ENCODE measurements around the gene EPG5.

The EPG5 gene

GRCh38 chr18:45967007-45967706, at the start of gene EPG5:
EPG5 (minus strand) TSS chr18:45967329; CDS start chr18:45967239, 90 bp downstream.
- Histone ChIP-seq H3K27ac (ENCODE audit: low read depth, low read length) (peak within 1 kb of the TSS; percentile 58), H3K4me1 (ENCODE audit: control insufficient read depth in 1 of 2, insufficient read depth in 2 of 2, low read length in 2 of 2) (peaks cover 0 to 16% of the 10 kb centered on the region in 2 donors), H3K4me3 (ENCODE audit: low read depth in 1 of 2, low read length in 2 of 2) (peak within 1 kb of the TSS; percentile 97 to 99), H3K9ac (ENCODE audit: low read depth in 1 of 2, low read length in 2 of 2) (peak within 1 kb of the TSS; percentile 82 to 87), H3K36me3 (ENCODE audit: control insufficient read depth in 1 of 2, insufficient read depth in 2 of 2, low read length in 2 of 2) (peaks cover 0 to 3% of the 10 kb centered on the region in 2 donors), H3K9me3 (ENCODE audit: control insufficient read depth in 1 of 2, low read length in 2 of 2) (no peaks in the 10 kb centered on the region), H3K27me3 (ENCODE audit: control insufficient read depth in 1 of 2, insufficient read depth in 2 of 2, low read length in 2 of 2) (no peaks in the 10 kb centered on the region)

- Histone ChIP-seq H3K36me3 (ENCODE audit: control insufficient read depth in 1 of 2, insufficient read depth in 2 of 2, low read length in 2 of 2) (no peaks in the 10 kb centered on the region), H3K4me3 (ENCODE audit: low read depth in 1 of 2, low read length in 2 of 2) (no peak overlapping the region), H3K4me1 (ENCODE audit: control insufficient read depth in 1 of 2, insufficient read depth in 2 of 2, low read length in 2 of 2) (no peaks in the 10 kb centered on the region), H3K9me3 (ENCODE audit: control insufficient read depth in 1 of 2, low read length in 2 of 2) (no peaks in the 10 kb centered on the region), H3K27me3 (ENCODE audit: control insufficient read depth in 1 of 2, insufficient read depth in 2 of 2, low read length in 2 of 2) (no peaks in the 10 kb centered on the region), H3K9ac (ENCODE audit: low read depth in 1 of 2, low read length in 2 of 2) (no peak overlapping the region), H3K27ac (ENCODE audit: low read depth, low read length) (no peak overlapping the region)
Observed at GRCh38 chr18:46013484-46014189, 46.5 kb upstream of the EPG5 start.

- Histone ChIP-seq H3K9ac (ENCODE audit: low read depth in 1 of 2, low read length in 2 of 2) (no peak overlapping the region), H3K27ac (ENCODE audit: low read depth, low read length) (no peak overlapping the region), H3K27me3 (ENCODE audit: control insufficient read depth in 1 of 2, insufficient read depth in 2 of 2, low read length in 2 of 2) (no peaks in the 10 kb centered on the region), H3K36me3 (ENCODE audit: control insufficient read depth in 1 of 2, insufficient read depth in 2 of 2, low read length in 2 of 2) (no peaks in the 10 kb centered on the region), H3K9me3 (ENCODE audit: control insufficient read depth in 1 of 2, low read length in 2 of 2) (no peaks in the 10 kb centered on the region), H3K4me1 (ENCODE audit: control insufficient read depth in 1 of 2, insufficient read depth in 2 of 2, low read length in 2 of 2) (no peaks in the 10 kb centered on the region), H3K4me3 (ENCODE audit: low read depth in 1 of 2, low read length in 2 of 2) (no peak overlapping the region)
Observed at GRCh38 chr18:46010676-46011075, 43.5 kb upstream of the EPG5 start.

- no peak overlapping the region for H3K27ac ChIP-seq (ENCODE audit: low read depth, low read length)
Observed at GRCh38 chr18:46010050-46010449, 42.9 kb upstream of the EPG5 start.

DNA sequence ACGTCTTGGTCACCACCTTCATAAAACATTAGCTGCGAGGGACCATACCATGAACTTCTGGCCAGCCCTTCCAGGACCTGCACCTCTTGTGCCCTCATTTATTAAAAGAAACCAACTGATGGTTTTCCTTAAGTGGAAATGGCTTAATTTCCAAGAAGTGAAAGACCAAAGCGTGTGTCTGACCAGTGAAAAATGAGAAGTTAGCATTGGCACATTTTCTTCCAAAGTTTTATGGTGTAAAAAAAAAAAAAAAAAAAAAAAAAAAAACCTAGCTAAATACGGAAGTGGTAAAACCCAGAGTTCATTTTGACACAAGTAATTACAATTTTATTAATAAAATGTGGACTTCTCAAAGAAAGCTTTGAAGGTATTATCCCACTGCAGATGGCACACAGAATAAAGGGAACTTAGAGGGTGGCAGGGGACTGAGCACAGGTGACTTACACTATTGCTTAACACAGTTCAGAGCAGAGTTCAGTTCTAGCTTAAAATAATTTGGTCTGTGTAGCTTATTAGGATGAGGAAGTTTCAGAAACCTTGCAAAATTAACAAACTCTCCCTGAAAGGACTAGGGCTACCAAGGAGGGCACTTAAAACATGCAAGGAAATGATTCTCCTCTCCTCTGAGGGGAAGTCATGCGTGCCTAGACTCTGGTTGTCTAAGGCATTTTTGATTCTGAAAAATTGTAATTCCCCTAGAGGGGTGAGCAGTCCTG, 42.2 kb upstream of the EPG5 start:
- H3K4me3 ChIP-seq (ENCODE audit: low read depth in 1 of 2, low read length in 2 of 2), result no peak overlapping the region
- H3K9ac ChIP-seq (ENCODE audit: low read depth in 1 of 2, low read length in 2 of 2), result no peak overlapping the region
- H3K27ac ChIP-seq (ENCODE audit: low read depth, low read length), result no peak overlapping the region
- H3K9me3 ChIP-seq (ENCODE audit: control insufficient read depth in 1 of 2, low read length in 2 of 2), result no peaks in the 10 kb centered on the region
- H3K36me3 ChIP-seq (ENCODE audit: control insufficient read depth in 1 of 2, insufficient read depth in 2 of 2, low read length in 2 of 2), result no peaks in the 10 kb centered on the region
- no peaks in the 10 kb centered on the region for H3K4me1 ChIP-seq (ENCODE audit: control insufficient read depth in 1 of 2, insufficient read depth in 2 of 2, low read length in 2 of 2)
- H3K27me3 ChIP-seq (ENCODE audit: control insufficient read depth in 1 of 2, insufficient read depth in 2 of 2, low read length in 2 of 2), result no peaks in the 10 kb centered on the region

More at GRCh38 chr18:46010050-46010449, 42.9 kb upstream of the EPG5 start:
- no peaks in the 10 kb centered on the region for H3K9me3 ChIP-seq (ENCODE audit: control insufficient read depth in 1 of 2, low read length in 2 of 2)
- H3K9ac ChIP-seq (ENCODE audit: low read depth in 1 of 2, low read length in 2 of 2), result no peak overlapping the region
- H3K27me3 ChIP-seq (ENCODE audit: control insufficient read depth in 1 of 2, insufficient read depth in 2 of 2, low read length in 2 of 2), result no peaks in the 10 kb centered on the region
- H3K4me1 ChIP-seq (ENCODE audit: control insufficient read depth in 1 of 2, insufficient read depth in 2 of 2, low read length in 2 of 2), result no peaks in the 10 kb centered on the region
- H3K36me3 ChIP-seq (ENCODE audit: control insufficient read depth in 1 of 2, insufficient read depth in 2 of 2, low read length in 2 of 2), result no peaks in the 10 kb centered on the region
- H3K4me3 ChIP-seq (ENCODE audit: low read depth in 1 of 2, low read length in 2 of 2), result no peak overlapping the region

DNA sequence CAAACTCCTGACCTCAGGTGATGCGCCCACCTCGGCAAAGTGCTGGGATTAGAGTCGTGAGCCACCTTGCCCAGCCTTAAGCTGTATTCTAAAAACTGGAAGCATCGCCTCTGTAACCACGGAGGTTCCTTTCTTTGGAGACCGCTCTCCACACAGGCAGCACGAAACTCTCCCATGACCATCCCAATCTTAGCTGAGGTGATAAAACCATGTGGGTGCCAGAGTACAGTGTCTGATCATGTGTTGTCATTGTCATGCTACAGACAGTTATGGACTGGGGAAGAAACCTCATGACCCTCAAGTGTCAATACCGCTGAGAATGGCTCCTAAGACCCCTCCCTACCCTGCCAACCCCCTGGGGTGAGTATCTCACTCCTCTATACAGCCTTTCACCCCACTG, 41.4 kb upstream of the EPG5 start:
- Histone ChIP-seq H3K4me3 (ENCODE audit: low read depth in 1 of 2, low read length in 2 of 2) (no peak overlapping the region), H3K4me1 (ENCODE audit: control insufficient read depth in 1 of 2, insufficient read depth in 2 of 2, low read length in 2 of 2) (no peaks in the 10 kb centered on the region), H3K27me3 (ENCODE audit: control insufficient read depth in 1 of 2, insufficient read depth in 2 of 2, low read length in 2 of 2) (no peaks in the 10 kb centered on the region), H3K27ac (ENCODE audit: low read depth, low read length) (no peak overlapping the region), H3K9ac (ENCODE audit: low read depth in 1 of 2, low read length in 2 of 2) (no peak overlapping the region), H3K36me3 (ENCODE audit: control insufficient read depth in 1 of 2, insufficient read depth in 2 of 2, low read length in 2 of 2) (no peaks in the 10 kb centered on the region), H3K9me3 (ENCODE audit: control insufficient read depth in 1 of 2, low read length in 2 of 2) (no peaks in the 10 kb centered on the region)

GRCh38 chr18:46007165-46007564, 40.0 kb upstream of the EPG5 start:
- no peak overlapping the region for H3K9ac ChIP-seq (ENCODE audit: low read depth in 1 of 2, low read length in 2 of 2)
- no peaks in the 10 kb centered on the region for H3K4me1 ChIP-seq (ENCODE audit: control insufficient read depth in 1 of 2, insufficient read depth in 2 of 2, low read length in 2 of 2)
- no peaks in the 10 kb centered on the region for H3K36me3 ChIP-seq (ENCODE audit: control insufficient read depth in 1 of 2, insufficient read depth in 2 of 2, low read length in 2 of 2)
- no peaks in the 10 kb centered on the region for H3K27me3 ChIP-seq (ENCODE audit: control insufficient read depth in 1 of 2, insufficient read depth in 2 of 2, low read length in 2 of 2)
- H3K27ac ChIP-seq (ENCODE audit: low read depth, low read length), result no peak overlapping the region
- H3K4me3 ChIP-seq (ENCODE audit: low read depth in 1 of 2, low read length in 2 of 2), result no peak overlapping the region
- H3K9me3 ChIP-seq (ENCODE audit: control insufficient read depth in 1 of 2, low read length in 2 of 2), result no peaks in the 10 kb centered on the region

GRCh38 chr18:46002934-46003333, 35.8 kb upstream of the EPG5 start:
- Histone ChIP-seq H3K27me3 (ENCODE audit: control insufficient read depth in 1 of 2, insufficient read depth in 2 of 2, low read length in 2 of 2) (no peaks in the 10 kb centered on the region), H3K4me3 (ENCODE audit: low read depth in 1 of 2, low read length in 2 of 2) (no peak overlapping the region), H3K27ac (ENCODE audit: low read depth, low read length) (no peak overlapping the region), H3K4me1 (ENCODE audit: control insufficient read depth in 1 of 2, insufficient read depth in 2 of 2, low read length in 2 of 2) (no peaks in the 10 kb centered on the region), H3K36me3 (ENCODE audit: control insufficient read depth in 1 of 2, insufficient read depth in 2 of 2, low read length in 2 of 2) (no peaks in the 10 kb centered on the region), H3K9ac (ENCODE audit: low read depth in 1 of 2, low read length in 2 of 2) (no peak overlapping the region), H3K9me3 (ENCODE audit: control insufficient read depth in 1 of 2, low read length in 2 of 2) (no peaks in the 10 kb centered on the region)

DNA sequence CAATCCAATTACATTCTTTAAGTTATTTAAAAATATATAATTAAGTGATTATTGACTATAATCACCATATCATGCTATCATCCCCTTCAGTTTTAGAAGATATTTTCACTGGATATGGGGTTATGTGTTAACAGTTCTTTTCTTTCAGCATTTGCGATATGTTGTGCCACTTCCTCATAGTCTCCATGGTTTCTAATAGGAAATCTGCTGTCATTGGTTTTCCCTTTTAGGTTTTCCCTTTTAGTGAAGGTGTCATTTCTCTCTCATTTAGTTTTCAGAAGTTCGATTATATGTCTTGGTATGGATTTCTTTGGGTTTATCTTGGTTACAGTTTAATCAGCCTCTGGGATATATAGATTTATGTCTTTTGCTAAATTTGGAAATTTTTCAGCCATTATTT, 34.8 kb upstream of the EPG5 start:
- no peaks in the 10 kb centered on the region for H3K9me3 ChIP-seq (ENCODE audit: control insufficient read depth in 1 of 2, low read length in 2 of 2)
- no peak overlapping the region for H3K9ac ChIP-seq (ENCODE audit: low read depth in 1 of 2, low read length in 2 of 2)
- no peaks in the 10 kb centered on the region for H3K36me3 ChIP-seq (ENCODE audit: control insufficient read depth in 1 of 2, insufficient read depth in 2 of 2, low read length in 2 of 2)
- no peak overlapping the region for H3K27ac ChIP-seq (ENCODE audit: low read depth, low read length)
- no peaks in the 10 kb centered on the region for H3K4me1 ChIP-seq (ENCODE audit: control insufficient read depth in 1 of 2, insufficient read depth in 2 of 2, low read length in 2 of 2)
- H3K4me3 ChIP-seq (ENCODE audit: low read depth in 1 of 2, low read length in 2 of 2), result no peak overlapping the region
- H3K27me3 ChIP-seq (ENCODE audit: control insufficient read depth in 1 of 2, insufficient read depth in 2 of 2, low read length in 2 of 2), result no peaks in the 10 kb centered on the region

DNA sequence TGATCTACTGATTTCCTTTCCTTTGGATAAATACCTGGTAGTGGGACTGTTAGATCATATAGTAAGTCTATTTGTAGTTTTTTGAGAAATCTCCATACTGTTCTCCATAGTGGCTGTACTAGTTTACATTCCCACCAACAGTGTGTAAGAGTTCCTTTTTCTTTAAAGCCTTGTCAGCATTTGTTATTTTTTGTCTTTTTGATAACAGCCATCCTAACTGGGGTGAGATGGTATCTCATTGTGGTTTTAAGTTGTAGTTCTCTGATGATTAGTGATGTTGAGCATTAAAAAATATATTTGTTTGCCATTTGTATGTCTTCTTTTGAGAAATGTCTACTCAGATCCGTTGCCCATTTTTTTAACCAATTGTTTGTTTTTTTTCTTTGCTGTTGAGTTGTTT, 33.9 kb upstream of the EPG5 start:
- no peaks in the 10 kb centered on the region for H3K27me3 ChIP-seq (ENCODE audit: control insufficient read depth in 1 of 2, insufficient read depth in 2 of 2, low read length in 2 of 2)

More for the DNA sequence above, 33.9 kb upstream of the EPG5 start:
- Histone ChIP-seq H3K4me1 (ENCODE audit: control insufficient read depth in 1 of 2, insufficient read depth in 2 of 2, low read length in 2 of 2) (no peaks in the 10 kb centered on the region), H3K4me3 (ENCODE audit: low read depth in 1 of 2, low read length in 2 of 2) (no peak overlapping the region), H3K36me3 (ENCODE audit: control insufficient read depth in 1 of 2, insufficient read depth in 2 of 2, low read length in 2 of 2) (no peaks in the 10 kb centered on the region), H3K9ac (ENCODE audit: low read depth in 1 of 2, low read length in 2 of 2) (no peak overlapping the region), H3K27ac (ENCODE audit: low read depth, low read length) (no peak overlapping the region), H3K9me3 (ENCODE audit: control insufficient read depth in 1 of 2, low read length in 2 of 2) (no peaks in the 10 kb centered on the region)
